ENCODE results near the gene TJP1. TPM values are rescaled to one million over a fixed set of nuclear protein-coding genes. Genes with fewer than 3 reads are reported as not detected.

TJP1 gene
- total and polyA plus RNA-seq, 2 of the 8 experiments (the other 6 are each of a cell fraction or from before 2014, with no cell fraction given): 46.3 to 138 TPM

- Histone ChIP-seq H4K8ac (ENCODE audit: extremely low read depth, insufficient read depth, low read length) (no peak overlapping the region), H3K56ac (replicated peaks; ENCODE audit: insufficient read length, low read depth, low read length) (no peak overlapping the region), H3K23me2 (ENCODE audit: low read depth, low read length) (no peaks in the 10 kb centered on the region), H3K79me1 (ENCODE audit: low read depth, low read length) (no peaks in the 10 kb centered on the region), H2BK15ac (ENCODE audit: low read length) (no peak overlapping the region), H3K36me3 (ENCODE audit: control insufficient read depth in 2 of 4, insufficient read depth in 4 of 4, low read length in 3 of 4) (no peaks in the 10 kb centered on the region), H3K18ac (ENCODE audit: extremely low read depth, low read length) (no peak overlapping the region), H3K9me3 (ENCODE audit: insufficient read depth in 2 of 2, low read depth in 1 of 2, low read length in 1 of 2) (no peaks in the 10 kb centered on the region), H2AK5ac (ENCODE audit: low read depth, low read length) (no peak overlapping the region), H2BK5ac (ENCODE audit: low read depth, low read length) (no peak overlapping the region), H2AFZ (ENCODE audit: low read length) (no peak overlapping the region), H4K91ac (replicated peaks; ENCODE audit: insufficient read length, low read length) (no peak overlapping the region), H3K27ac (ENCODE audit: low read depth, low read length) (no peak overlapping the region), H2BK120ac (replicated peaks; ENCODE audit: low read depth, low read length) (no peak overlapping the region), H3K4me2 (ENCODE audit: insufficient read depth in 1 of 2, low read depth in 2 of 2, low read length in 2 of 2) (no peak overlapping the region), H3K23ac (ENCODE audit: insufficient read length) (no peak overlapping the region), H3K4me1 (replicated peaks in 1 of 4; ENCODE audit: control insufficient read depth in 3 of 4, insufficient read depth in 4 of 4, low read length in 3 of 4) (no peaks in the 10 kb centered on the region), H3K9ac (replicated peaks in 1 of 4; ENCODE audit: extremely low read depth in 1 of 4, low read depth in 3 of 4, low read length in 3 of 4) (no peak overlapping the region), H4K5ac (ENCODE audit: insufficient read length, low read depth, low read length) (no peak overlapping the region), H3K4ac (replicated peaks; ENCODE audit: insufficient read length, low read depth, low read length) (no peak overlapping the region), H3K4me3 (ENCODE audit: extremely low read depth in 1 of 4, insufficient read depth in 2 of 4, low read depth in 3 of 4, low read length in 4 of 4) (no peak overlapping the region), H3K79me2 (ENCODE audit: control insufficient read depth in 1 of 2, insufficient read depth in 2 of 2, low read length in 2 of 2) (no peaks in the 10 kb centered on the region), H2BK12ac (ENCODE audit: low read depth, low read length) (no peak overlapping the region), H2BK20ac (ENCODE audit: low read length) (no peak overlapping the region), H3K14ac (ENCODE audit: insufficient read length) (no peak overlapping the region), H4K20me1 (replicated peaks in 1 of 2; ENCODE audit: control insufficient read depth in 1 of 2, insufficient read depth in 2 of 2, low read length in 2 of 2) (no peaks in the 10 kb centered on the region), H3K27me3 (replicated peaks in 1 of 4; ENCODE audit: control insufficient read depth in 3 of 4, extremely low read depth in 1 of 4, insufficient read depth in 3 of 4, low read length in 3 of 4) (no peaks in the 10 kb centered on the region)
- 98% methylated on average over 3 of the region's 3 CpGs; no CpG with 5 or more reads in 1 of the 2 experiments for WGBS, 2 experiments (ENCODE audit: extremely low coverage in 1 of 2, insufficient coverage in 1 of 2, insufficient read length in 1 of 2, insufficient replicate concordance in 2 of 2, low coverage in 1 of 2, low lambda C conversion rate in 2 of 2, missing lambda C conversion rate in 1 of 2)
- CTCF ChIA-PET (ENCODE audit: partially characterized antibody): interaction anchor here (1.2 to 2.3 kb wide), 3 partner anchors 9 to 87 kb away, joined by 3 to 5 read pairs (median 3); no protein-coding TSS in a partner anchor
- DNase-seq (ENCODE audit: low read depth in 1 of 2, low spot score in 2 of 2): no peak
- no peak for FAIRE-seq
- no peak for TF ChIP-seq SRF (IDR thresholded peaks at IDR 0.05; ENCODE audit: low read depth, low read length)
- POLR2A ChIA-PET (ENCODE audit: partially characterized antibody): interaction anchor here (1.0 kb wide), 1 partner anchor 26 kb away, joined by 3 read pairs; no protein-coding TSS in a partner anchor
These were observed 16.2 kb upstream of the TJP1 start for GRCh38 chr15:29838352-29839010.
